DMS 273 (cell line): Measurements from ENCODE around the gene ADARB2.

Source experiments
- DNase-seq: peaks from one replicate; lab custom pipeline; 2025; ENCODE audit not compliant: unreplicated experiment; lab: John Stamatoyannopoulos, UW

The ADARB2 gene

DNA sequence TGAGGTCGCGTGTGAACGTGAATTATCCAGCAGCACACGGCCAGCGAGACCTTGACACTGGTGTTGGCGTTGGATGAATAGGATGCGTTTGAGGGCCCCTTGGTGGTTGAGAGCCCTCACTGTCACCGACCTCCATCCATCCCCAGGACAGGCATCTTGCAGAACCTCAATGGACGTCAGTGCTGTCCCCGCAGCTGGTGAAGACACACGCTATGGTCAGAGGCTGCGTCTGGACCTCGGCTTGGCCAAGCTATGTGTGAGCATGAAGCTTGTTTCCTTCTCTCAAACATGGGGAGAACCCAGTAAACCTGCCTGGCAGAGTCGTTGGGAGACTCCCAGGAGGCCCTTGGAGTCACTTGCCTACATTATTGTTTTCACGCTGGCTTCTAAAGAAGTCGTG lies 229.2 kb downstream of the ADARB2 start:
- no peak for DNase-seq

DNA sequence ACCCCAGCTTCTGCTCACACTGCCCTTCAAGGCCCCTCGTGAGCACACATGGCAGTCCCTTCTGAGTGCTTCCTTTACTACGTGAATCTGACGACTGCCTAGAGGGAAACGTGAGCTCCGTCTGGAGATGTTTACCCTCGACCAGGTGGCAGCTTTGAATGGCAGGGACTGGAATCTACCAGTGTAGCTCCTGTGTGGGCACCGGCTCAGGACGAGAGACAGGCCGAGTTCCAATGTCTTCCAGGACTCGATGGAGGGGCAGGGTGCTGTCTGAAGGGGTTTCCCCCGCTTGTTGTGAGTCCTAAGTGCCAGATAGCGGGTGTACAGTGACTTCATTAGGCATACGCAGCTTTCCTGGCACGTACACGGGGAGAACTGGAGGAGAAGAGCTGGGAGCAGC lies 229.9 kb downstream of the ADARB2 start:
- no peak for DNase-seq

DNA sequence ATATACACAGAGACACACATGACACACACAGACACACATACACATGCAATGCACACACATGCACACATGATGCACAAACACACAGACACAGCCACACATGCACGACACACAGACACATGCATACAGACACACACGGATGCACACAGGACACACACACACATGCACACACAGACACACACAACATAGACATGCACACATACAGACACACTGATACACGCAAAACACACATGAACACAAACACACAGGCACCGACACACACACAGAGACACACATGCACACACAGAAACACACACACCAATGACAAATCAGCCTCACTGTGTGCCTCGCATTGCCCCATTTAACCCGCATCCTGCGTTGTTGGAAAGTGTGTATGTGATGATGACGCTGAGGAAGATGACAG lies 232.4 kb downstream of the ADARB2 start:
- no peak for DNase-seq

DNA sequence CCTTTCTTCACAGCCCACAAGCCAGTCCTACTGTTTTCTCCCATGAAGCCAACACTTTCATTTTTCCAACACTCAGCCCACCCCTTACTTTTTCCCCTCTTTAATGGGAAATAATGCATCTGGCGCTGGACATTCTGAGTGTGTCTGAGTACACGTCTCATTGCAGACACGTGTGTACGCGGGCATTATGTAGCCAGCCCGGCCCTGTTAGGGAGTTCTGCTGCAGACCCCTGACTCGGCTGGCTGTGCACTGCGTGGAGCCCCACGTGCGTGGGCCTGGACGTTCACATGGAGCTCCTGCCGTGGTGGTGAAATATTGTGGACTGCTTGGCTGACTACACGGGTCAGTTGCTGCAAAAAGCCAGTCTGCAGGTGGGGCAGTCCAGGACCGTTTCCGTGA lies 233.0 kb downstream of the ADARB2 start:
- DNase-seq, result no peak

DNA sequence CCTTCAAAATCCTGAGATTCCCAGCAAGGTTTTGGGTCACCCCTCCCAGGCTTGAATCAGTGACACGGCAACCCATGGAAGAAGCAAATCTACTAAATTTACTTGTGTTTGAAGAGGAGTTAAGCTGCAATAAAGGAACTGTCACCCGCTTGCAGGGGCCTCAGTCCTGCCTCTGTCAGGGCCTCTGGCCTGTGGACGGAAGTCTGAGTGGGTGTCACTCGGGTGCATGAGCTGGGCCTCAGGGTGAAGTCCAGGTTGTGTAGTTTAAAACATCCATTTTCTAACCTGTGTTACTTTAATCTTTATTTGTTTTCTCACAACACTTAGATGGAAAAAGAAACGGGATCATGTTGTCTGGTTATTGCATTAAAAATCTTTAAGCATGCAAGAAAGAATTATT lies 234.9 kb downstream of the ADARB2 start:
- no peak for DNase-seq

DNA sequence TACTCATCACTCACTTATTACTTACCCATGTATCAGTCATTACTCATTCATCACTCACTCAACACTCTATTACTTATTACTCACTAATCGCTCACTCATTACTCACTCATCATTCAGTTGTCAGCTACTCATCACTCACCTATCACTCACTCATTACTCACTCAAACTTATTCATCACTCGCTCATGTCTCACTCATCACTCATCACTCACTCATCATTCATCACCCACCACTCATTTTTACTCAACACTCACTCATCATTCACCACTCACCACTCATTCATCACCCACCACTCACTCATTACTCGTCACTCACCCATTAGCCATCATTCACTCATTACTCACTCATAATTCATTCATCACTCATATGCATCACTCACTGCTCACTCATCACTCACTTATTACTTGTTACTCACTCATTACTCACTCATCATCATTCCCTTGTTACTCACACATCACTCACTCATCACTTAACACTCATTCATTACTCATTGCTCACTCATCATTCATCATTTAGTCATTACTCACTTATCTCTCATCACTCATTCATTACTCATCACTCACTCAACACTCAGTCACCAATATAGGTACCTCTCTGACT lies 237.9 kb downstream of the ADARB2 start:
- no peak for DNase-seq

DNA sequence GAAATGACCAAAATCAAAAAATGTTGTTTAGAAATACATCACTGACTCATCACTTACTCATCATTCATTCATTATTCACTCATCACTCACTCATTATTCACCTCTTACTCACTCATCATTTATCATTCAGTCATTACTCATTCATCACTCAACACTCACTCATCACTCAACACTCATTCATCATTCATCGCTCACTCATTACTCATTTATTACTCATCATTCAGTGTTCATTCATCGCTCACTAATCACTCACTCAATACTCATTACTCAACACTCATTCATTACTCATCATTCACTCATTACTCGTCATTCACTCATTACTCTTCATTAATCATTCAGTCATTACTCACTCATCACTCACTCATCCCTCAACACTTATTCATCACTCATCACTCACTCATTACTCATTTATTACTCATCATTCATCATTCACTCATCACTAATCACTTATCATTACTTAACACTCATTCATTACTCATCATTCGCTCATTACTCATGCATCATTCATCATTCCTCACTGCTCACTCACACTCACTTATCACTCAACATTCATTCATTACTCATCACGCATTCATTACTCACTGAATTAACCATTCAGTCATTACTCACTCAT lies 238.5 kb downstream of the ADARB2 start:
- DNase-seq, result no peak

DNA sequence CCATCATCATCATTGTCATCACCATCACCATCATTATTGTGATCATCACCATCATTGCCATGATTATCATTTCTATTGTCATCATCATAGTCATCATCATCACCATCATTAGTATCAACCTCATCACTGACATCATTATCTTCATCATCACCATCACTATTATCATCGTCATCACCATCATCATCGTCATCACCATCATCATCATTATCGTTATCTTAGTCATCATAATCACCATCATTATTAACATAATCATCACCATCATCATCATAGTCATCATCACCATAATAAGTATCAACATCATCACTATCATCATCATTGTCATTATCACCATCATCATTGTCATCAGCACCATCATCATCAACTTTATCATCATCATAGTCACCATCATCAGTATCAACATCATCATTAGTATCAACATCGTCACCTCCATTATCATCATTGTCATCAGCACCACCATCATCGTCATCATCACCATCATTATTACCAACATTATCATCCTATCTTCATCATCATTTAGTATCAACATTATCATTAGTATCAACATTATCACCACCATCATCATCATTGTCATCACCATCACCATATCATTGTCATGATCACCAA lies 241.3 kb downstream of the ADARB2 start:
- DNase-seq, result no peak

DNA sequence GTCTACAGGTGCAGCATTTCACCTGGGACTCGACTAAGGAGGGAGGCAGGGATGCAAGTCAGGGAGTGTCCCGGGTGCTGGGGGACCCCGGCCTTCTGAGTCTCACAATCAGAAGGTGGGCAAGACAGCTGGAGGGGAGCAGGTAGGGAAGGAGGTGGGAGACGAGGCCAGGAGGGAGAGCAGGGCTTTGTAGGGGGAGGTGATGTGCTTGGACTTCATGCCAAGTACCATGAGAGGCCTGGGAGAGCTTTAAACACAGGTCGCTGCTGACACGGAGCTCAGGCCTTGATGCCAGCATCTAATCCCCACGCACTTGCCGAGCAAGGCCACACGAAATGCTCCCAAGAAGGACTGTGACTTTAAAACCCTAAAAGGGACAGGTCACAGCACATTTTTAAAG lies 244.7 kb downstream of the ADARB2 start:
- DNase-seq, result no peak

DNA sequence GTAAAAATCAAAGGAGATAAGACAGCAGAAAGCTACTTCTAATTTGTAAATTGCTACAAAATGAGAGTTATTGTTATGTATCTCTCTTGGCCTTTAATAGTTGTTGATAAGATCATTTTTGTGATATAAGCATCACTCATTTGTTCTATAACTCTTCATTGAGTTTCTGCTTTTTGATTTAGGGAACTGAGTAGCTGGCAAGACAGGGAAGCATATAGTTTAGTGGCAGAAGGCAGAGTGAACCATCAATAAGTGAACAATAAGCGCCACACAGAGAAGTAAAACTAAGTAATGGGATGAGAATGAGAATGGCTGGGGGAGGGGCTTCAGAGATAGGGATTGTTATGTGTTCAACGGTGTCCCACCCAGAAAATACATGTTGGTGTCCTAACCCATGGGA lies 245.4 kb downstream of the ADARB2 start:
- DNase-seq, result no peak

DNA sequence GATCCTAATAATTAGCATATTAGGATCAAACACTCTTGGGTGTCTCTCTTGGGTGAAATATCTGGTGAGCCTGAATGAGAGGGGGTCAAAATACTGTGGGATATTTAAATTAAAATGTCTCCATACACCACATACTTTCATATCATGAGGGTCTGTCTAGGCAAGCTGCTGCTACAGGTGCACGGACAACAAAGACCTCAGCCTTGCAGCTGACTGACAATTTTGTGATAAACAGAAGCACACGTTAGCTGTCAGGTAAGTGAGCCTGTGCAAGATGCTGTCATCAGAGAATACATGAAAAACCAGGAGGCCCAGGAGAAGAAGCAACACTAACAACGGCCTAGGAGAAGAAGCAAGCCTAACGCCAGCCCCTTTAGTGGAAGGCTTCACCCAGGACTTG lies 247.5 kb downstream of the ADARB2 start:
- no peak for DNase-seq

DNA sequence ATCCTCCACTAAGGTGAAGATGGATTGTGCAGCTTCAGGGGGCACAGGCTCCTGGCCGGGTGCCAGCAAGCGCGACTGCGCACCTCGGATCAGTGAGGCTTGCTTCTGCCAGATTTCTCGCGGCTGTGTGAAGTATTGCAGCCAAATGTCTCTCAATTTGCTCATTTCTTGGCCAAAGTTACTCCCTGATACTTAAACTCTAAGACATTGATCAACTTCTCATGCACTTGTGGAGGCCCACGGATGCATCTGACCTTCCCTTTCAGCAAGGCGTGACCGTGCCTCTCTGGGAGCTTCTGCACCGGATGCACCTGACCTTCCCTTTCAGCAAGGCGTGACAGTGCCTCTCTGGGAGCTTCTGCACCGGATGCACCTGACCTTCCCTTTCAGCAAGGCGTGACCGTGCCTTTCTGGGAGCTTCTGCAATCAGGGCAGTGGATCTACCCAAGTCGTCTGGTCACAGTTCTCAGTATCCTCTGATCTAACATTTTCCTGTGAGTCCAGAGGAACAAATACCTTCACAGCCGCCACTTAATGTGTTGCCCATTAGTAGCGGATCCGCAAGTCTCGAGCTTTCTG lies 248.3 kb downstream of the ADARB2 start:
- no peak for DNase-seq

DNA sequence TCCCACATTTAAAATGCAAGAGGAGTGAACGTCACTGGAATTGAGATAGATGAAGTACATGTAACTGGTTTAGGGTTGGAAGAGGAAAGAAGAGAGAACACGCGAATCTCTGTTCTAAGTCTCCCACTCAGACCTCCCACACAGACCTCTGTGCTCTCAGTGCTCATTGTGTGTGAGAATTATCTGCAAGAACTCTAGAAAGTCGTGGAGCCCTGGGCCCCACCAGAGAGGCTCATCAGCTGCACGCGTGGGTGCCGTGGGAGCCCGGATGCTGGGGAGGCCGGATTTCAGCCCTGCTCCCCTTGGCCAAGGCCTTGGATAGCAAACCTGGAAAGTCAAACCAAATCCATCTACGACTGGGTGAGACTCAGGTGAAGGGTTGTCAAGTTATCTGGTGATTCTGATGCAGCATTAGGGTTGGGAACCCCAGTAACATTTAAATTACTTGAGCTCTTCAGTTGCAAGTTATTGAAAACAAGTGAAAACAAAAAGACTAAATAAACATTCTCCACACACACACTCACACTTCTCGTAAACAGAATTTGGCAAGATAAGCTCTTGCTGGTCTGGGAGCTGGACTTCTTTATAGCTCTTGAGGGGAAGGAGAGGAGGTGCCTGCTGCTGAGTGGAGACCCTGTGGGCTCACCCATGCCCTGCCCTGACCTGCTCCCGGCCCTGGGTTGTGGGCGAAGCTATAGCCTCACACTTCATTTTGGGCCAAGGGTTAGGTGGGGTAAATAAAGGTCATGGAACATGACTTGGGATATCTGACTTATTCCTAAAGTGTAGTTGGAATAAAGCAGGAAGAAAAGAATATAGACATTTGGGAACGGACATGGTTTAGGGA lies 250.3 kb downstream of the ADARB2 start:
- DNase-seq, result no peak

DNA sequence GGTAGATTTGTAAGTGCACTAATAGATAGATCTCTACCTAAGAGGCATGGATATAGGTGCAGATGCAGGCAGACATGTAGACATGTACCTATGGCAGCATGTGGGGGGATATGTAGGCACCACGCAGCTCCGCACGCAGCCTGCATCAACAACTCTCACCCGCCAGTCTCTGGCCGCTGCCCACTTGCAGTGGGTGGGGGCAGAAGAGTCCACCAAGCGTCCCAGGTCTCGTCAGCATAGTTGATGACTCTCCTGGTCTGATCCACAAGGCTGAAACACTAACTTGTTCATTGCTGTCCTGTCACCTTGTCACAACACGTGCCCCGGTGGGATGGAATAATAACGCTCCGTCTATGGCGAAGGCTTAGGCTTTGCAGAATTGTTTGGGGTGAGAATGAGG lies 252.0 kb downstream of the ADARB2 start:
- no peak for DNase-seq

DNA sequence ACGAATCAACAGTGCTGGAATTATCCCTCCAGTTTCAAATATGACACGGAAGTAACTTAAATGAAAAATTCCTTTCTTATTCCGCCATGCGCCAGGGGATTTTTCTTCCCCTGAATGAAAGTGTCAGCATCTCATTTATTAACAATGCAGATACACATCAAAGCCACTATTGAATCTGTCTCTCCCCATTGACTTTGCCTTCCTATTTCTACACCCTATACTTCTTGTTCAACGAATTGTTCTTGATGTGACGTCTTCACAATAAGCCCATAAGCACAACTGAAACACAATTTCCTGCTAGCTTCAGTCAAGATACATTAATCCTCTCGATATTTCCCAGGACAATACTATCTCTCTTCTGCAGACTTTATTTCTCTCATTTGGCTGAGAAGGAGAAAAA lies 253.5 kb downstream of the ADARB2 start:
- no peak for DNase-seq

DNA sequence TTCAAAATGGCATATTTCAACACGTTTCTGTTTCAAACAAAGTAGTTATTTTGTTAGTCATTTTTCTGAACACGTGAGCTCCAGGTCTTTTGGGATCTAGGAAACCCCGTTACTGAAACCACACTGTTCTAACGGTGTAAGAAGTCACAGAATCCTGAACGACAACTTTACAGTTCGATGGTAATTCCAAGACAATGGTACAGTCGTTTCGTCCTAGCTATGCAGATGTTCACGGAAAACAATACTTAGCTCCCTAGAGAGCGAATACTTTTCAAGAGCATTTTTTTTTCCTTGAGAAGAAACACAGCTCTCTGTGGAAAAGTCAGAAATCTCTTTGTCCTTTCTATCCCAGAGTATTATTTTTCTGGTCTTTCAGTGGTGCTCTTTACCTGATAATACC lies 254.1 kb downstream of the ADARB2 start:
- DNase-seq, result no peak

DNA sequence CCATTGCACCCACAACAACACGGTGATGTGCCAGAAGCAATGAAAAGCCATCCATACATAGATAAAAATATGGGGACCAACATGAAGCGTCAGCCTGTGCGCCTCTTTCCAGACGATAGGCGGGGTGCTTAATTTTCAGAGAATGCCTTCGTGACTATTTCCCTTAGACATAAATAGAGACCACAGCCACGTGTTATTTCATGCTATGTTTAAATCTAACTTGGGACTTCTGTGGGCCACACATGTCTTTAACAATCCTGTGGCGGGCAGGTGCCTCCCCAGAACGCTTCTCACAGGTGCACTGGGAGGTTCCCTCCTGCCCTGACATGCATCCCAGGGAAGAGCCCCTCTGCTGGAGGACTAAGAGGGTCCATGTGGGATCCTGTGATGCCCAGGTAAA lies 259.7 kb downstream of the ADARB2 start:
- DNase-seq, result no peak

DNA sequence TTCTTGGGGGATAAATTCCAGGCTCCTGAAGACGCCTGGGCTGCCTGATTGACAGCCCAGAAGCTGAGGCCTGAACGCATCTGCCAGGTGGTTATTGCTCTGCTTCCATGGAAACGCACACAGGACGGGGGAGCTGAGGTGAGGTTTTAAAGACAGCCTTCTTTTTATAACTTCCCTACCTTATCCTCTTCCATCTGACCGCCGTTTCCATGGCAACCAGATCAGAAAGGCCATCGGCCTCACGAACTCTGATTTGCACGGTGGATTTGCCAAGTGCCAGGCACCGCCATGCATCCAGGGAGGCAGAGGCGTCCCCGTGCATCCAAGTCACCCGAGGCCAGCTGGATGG lies 260.9 kb downstream of the ADARB2 start:
- no peak for DNase-seq

DNA sequence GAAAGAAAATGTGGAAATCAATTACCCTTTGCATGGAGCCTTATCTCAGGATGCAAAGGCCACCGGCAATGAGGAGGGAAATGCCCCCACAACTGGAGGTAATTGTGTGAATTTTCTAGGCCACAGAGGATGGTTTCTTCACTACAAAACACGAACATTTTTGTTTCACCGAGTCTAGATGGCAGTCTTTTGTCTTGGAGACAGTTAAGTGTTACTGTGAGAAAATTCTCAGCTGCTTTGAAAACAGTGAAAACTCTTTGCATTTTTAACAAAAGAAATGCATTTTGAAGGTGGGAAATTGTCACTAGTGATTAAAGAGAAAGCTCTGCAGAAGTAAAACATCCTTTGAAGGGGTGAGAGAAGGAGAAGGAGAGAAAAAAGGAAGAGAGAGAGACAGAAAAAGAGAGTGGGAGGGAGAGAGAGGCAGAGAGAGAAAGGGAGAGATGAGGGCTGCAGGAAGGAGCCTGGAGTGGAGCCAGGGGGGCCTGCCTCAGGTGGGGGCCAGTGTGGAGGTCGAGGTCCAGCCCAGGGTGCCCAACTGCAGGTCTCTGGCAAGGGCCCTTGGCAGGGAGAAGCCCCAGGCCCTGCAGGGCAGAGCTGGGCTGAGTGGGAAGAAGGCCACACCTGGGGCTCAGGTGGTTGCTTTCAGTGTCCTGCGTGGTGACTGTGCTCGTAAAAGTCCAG lies 261.4 kb downstream of the ADARB2 start:
- DNase-seq, result no peak

DNA sequence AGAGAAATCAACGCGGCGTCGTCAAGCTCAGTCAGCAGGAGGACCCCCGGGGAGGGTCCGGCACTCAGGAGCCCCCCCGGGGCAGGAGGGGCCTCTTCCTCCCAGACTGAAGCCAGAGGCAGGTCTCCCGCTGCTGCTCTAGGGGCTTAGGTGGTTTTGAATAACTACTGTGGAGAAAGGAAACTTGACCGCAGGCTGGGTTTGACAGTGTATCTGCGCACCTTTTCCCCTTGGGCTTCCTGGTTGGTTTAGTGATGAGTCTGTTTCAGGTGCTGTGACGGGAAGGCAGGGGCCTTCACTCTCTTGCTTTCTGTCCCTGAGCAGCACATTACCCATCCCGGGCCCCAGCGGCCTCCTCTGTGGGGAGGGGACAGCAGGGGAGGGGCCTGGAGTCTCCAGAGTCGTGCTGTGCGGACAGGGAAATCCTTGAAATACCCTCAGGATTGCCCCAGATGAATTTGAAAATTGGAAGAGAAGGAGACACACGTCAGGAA lies 262.2 kb downstream of the ADARB2 start:
- no peak for DNase-seq
